COLO829 (cell line): Measurements from ENCODE around the gene SMPD3.

Source experiments
- DNase-seq: peaks from one replicate; pipeline ENCODE4 v3.0.0; 2012; ENCODE audit warnings: low spot score

SMPD3 gene

GRCh38 chr16:68380676-68381362 lies 67.5 kb downstream of the SMPD3 start:
- no peak for DNase-seq

GRCh38 chr16:68380348-68380670 lies 68.0 kb downstream of the SMPD3 start:
- no peak for DNase-seq

DNA sequence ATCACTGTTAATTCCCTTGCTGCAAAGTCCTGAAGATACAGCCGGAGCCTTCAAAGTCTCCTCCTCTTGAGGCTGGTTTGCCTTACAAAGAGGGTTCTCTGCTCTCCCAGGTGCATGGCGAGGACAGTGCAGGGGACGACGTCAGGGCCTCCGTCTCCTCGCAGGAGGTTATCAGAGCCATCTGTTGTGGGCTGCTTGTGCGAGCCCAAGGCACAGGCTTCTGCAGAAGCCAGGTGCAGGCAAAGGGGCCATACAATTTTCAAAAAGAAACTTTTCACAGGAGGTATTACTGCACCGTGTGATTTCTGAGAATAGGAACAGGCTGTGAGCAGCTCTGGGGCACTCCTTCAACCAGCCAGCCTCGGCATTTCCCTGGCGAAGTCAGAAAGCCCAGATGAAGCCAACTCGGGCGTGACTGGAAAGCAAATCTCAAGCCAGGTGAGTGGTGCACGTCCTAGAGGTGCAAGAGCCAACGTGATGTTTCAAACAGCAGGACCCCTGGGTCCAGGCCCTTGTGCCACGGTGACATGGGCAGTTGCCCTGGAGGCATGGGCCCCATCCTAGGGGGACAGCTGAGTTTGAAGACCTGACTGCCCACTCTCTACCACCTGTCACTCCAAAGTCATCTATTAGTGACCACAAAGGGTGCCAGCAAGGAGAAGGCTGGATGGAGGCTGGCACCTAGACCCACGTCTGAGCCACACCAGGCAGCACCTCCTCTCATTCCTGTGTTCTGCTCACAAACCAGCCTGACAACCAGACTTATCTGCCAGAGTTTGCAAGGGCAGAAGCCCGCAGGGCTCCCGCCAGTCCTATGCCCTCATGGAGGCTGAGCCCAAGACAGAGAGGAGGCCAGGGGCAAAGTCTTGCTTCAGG lies 68.6 kb downstream of the SMPD3 start:
- DNase-seq = no peak

GRCh38 chr16:68378436-68379415 lies 69.6 kb downstream of the SMPD3 start:
- DNase-seq = no peak

DNA sequence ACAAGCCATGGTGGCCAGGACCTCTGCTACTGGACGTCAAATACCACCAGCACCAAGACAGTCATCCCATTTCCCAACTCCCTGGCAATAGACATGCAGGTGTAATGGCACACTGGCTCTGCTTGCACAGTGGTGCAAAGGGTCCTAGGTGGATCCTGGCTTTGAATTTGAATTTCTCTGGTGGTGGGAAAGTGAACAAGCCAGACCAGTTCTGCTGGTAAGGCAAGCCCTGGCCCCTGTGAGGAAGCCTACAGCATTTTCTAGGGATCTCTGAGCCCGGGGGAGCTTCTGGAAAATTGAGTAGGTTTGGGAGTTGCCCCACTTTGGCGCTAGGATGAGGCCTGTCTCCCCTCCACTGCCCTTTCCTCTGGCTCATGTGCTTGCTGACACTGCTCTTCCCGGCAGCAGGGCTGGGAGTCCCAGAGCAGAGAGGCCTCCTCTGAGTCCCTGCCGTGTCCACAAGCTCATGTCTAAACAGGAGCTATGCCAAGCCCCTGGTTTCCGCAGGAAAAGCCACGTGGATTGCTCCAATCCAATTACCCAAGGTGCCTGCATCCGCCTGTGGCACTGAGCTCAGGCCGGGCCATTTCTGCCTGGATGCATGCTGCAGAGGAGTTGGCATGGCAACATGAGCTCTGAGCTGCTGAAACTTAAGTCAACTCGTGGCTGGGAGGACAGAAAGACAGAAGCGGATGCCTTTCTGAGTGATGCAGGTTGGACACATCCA lies 70.5 kb downstream of the SMPD3 start:
- no peak for DNase-seq

DNA sequence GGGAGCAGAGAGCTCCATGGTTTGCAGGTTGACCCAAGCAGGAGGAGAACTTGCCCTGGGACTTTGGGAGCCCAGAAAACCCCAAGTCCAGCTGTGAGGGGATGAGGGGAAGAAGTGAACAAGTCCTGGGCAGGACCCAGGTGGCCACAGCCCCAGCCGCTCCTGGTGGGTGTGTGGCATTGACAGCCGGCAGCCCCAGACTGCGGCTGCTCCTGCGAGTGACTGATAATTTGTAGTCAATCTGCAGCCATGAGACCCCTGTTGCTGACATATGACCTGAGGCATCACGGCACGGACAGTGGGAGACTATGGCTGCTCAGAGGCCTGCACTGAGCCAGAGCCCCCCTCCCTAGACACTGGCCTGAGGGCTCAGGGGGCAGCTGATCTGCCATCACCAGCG lies 71.1 kb downstream of the SMPD3 start:
- no peak for DNase-seq

- DNase-seq = no peak
Observed at GRCh38 chr16:68376590-68376989, 71.7 kb downstream of the SMPD3 start.

DNA sequence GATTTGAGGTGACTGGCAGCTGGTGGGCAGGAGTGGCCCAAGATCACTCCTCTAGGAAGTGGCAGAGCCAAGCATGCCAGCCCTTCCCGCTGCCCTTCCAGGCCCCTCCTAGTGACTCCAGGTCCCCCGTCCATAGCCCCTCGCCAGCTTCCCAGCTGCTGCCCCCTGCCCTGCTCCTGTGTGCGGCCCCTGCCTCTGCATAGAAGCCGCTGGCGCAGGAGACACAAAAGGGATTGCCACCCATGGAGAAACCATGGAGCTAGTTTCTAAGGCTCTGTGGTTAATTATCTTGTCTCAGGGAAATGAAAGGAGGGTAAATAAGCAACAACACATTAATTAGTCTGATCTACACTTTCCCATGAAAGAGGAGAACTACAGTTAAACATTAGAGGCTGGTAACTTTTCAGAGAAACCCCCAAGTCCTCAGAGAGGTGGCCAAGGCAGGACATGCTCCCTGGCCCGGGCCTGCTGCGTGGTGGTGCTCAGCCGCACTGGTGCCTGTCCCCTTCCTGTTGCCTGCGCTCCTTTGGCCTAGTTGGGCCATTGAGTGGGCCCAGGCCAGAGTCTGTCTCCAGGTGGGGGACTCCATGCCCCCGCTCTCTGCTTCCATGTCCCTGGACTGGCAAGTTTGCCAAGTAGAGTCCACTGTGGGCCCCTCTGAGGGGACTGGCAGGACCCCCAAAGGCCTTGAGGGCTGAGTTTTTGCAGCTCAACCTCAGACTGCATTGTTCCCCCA lies 72.3 kb downstream of the SMPD3 start:
- DNase-seq = no peak

GRCh38 chr16:68374961-68375660 lies 73.2 kb downstream of the SMPD3 start:
- DNase-seq = no peak

DNA sequence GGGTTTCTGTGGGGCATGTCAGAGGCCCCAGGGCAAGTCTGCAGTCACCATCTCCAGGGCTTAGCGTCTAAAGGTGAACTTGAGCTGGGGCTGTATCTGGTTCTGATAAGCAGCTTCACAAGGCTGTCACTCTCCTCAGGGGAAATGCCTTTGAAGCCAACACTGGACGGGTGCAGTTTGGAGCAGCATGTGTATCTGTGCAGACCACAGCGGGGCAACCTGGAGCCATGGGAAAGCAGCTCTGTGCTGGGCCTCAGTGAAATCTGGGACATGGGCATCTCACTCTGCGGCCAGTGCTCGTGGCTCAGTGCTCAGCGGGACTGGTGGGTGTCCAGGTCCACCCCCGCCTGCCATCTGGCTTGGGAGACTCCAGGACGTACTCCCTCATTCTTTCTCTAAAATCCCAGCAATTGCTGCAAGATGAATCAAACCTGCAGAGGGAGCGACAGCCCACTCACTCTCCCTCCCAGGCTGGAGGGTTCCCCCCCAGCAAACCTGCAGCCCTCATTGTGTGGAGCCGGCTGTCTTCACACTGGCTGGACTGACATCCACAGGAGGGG lies 74.0 kb downstream of the SMPD3 start:
- no peak for DNase-seq

- no peak for DNase-seq
Observed at GRCh38 chr16:68373528-68374245, 74.6 kb downstream of the SMPD3 start.

- no peak for DNase-seq
Observed at GRCh38 chr16:68372806-68373205, 75.5 kb downstream of the SMPD3 start.

- no peak for DNase-seq
Observed at GRCh38 chr16:68372381-68372720, 76.0 kb downstream of the SMPD3 start.

GRCh38 chr16:68371706-68372380 lies 76.5 kb downstream of the SMPD3 start:
- DNase-seq = no peak

GRCh38 chr16:68371276-68371651 lies 77.0 kb downstream of the SMPD3 start:
- DNase-seq = no peak

DNA sequence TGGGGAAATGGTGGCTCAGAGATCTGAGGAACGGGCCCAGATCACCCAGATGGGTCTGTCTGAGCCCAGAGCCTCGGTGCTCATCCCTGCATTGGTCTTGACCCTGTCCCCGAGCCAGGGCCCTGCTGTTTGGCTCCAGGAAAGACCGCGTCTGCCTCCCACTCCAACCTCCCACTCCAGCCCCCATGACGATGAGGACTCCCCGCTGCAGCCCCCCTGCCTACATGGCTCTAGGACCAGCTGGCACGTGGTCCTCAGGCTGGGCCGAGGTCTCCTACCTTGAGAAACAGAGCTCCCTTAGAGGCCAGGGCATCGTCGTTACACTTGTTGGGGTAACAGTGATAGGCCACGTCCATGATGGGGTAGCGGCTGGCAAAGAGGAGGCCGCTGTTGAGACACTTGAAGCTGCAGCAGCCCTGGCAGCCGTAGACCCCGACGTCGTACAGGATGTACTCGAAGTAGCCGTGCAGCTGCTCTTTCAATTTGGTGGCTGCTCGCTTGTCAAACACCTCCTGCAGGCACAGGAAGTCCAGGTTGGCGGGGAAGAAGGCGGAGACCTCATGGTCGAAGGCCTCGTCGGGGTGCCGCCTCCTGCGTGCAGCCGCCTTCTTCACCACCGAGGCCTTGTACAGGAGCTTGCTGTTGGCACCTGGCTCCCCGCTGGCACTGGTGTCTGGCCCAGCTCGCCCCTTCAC lies 77.6 kb downstream of the SMPD3 start:
- no peak for DNase-seq

- DNase-seq = no peak
Observed at GRCh38 chr16:68369697-68370580, 78.4 kb downstream of the SMPD3 start.
